Activated CD4-positive, alpha-beta T cell treated with anti-CD3 and anti-CD28 coated beads for 4 hours (primary cell): ENCODE data around the gene ALDH1B1.

Experiments used
- DNase-seq, 2 donors: peaks; one replicate each; pipeline ENCODE4 v3.0.0-alpha.2; 2020

ALDH1B1 gene

GRCh38 chr9:38443181-38443580 is 50.7 kb downstream of the ALDH1B1 start:
- no peak for DNase-seq

- DNase-seq, result no peak
Observed at GRCh38 chr9:38443597-38443996, 51.1 kb downstream of the ALDH1B1 start.

GRCh38 chr9:38445154-38446043 is 52.9 kb downstream of the ALDH1B1 start:
- DNase-seq, result no peak

GRCh38 chr9:38447703-38448102 is 55.2 kb downstream of the ALDH1B1 start:
- DNase-seq, result no peak
